Stimulated activated CD8-positive, alpha-beta memory T cell treated with anti-CD3 and anti-CD28 coated beads, Interleukin-15, amount 100 ng/mL, for 48 hours (primary cell): ENCODE measurements around the gene EI24.

ENCODE experiments used
- DNase-seq, 2 donors: peaks; one replicate each; pipeline ENCODE4 v3.0.0-alpha.2; 2020; ENCODE audit warnings: low read depth in 2 of 2

Gene EI24

DNA sequence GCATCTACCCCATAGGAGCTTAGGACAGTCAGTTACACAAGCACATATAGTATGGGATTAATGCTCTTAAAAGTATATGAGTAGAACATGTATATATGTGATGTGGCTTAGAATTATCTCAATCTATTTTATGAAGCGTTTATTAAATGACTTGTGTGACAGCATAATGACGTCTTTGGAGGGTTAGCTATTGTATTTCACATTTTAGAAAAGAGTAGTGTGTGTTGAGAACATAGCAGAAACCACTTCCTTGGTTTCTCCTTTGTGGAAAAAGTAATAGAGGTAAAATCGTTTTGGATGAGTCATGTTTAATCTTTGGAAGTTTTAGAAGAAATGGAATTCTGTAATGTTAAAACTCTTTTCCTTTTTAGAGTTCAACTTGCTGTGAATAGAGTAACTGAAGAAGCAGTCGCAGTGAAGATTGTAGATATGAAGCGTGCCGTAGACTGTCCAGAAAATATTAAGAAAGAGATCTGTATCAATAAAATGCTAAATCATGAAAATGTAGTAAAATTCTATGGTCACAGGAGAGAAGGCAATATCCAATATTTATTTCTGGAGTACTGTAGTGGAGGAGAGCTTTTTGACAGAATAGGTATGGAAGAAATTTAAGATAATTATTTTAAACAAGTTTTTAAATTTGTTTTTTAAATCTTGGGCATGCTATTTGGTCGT is 58.1 kb downstream of the EI24 start:
- no peak for DNase-seq
